Measurements from ENCODE around the gene KY. TPM values are rescaled to one million over a fixed set of nuclear protein-coding genes. Genes with fewer than 3 reads are reported as not detected.

The KY gene
- polyA plus RNA-seq, 4 donors = 0.61 to 1.5 (median 1.1) TPM

DNA sequence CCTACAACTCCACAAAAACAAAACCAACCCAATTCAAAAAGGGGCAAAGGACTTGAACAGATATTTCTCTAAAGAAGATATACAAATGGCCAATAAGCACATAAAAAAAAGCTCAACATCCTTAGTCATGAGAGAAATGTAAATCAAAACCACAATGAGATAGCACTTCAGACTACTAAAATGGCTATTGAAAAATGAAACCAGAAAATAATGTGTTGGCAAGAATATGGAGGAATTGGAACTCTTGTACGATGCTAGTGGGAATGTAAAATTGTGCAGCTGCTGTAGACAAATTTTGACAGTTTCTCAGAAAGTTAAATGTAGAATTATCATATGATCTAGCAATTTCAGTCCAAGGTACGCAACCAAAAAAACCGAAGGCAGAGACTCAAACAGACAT, 29.0 kb downstream of the KY start:
- DNase-seq (ENCODE audit: low read depth in 4 of 4, low spot score in 3 of 4) = no peak

DNA sequence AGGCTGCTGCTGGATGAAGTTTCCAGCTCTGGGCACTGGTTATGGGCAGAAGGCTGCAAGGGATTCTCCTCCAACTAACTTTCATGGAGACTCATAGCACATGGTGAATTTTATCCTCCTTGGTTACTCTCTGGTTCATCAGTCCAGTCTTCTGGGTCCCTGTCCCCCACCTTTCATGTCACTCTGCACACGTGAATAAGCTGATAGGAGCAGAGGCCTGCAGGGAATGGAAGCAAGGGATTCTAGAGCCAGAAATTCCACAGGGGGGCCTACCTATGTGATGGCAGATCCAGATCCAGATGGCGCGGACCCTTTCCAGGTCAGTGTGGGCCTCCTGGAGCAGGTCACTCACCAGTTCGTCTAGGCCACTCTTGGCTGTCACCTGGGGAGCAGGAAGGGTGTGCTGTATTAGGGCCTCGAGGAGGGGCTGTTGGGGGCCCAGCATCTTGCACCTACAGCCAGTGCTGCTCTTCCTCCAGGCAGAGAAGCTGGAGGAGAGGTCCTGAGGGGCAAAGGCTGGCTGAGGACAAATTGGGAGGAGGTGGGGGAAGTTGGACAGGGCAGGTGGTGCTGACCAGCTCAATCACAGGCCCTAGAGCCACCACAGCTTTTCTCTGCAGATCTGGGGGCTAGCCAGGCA, 30.2 kb downstream of the KY start:
- no peak for DNase-seq (ENCODE audit: low read depth in 4 of 4, low spot score in 3 of 4)

DNA sequence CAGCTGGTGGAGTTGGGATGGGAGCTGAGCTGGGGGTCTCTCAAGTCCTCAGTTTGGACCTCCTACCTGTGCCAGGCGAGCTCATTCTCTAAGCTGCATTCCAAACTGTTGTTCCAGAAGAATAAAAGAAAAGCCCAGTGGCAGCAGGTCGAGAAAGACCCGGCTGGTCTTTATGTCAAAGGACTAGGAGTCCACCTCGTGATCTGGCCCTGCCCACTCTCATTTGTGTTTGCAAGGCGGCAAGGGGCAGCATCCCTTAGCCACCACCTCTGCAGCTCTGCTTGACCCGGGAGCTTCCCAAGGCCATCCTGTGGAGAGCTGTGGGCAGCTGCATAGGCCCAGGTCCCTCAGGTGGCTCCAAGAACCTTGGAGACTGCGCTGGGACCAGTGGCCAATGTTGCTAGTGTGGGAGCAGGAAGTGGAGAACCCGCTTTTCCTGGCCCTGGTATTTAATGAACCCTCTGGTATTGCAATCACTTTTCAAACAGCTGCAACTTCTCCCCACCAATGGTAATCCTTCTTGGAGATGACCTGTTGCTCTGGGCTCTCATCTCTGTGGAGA, 30.9 kb downstream of the KY start:
- no peak for DNase-seq (ENCODE audit: low read depth in 4 of 4, low spot score in 3 of 4)

DNA sequence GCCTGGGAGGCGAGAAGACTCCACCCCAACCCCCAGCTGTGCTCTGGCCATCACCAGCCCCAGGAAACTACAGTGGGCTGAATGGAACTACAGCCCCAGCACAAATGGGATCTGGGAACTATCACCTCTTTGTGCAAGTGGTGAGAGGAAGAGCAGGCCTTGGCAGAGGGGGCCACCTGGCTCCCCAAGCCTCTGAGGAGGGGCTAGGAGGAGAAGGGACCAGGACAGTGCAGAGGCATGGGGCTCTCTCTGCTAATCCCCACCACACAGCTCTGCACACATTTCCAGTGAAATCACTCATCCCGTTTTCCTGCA, 31.6 kb downstream of the KY start:
- no peak for DNase-seq (ENCODE audit: low read depth in 4 of 4, low spot score in 3 of 4)

DNA sequence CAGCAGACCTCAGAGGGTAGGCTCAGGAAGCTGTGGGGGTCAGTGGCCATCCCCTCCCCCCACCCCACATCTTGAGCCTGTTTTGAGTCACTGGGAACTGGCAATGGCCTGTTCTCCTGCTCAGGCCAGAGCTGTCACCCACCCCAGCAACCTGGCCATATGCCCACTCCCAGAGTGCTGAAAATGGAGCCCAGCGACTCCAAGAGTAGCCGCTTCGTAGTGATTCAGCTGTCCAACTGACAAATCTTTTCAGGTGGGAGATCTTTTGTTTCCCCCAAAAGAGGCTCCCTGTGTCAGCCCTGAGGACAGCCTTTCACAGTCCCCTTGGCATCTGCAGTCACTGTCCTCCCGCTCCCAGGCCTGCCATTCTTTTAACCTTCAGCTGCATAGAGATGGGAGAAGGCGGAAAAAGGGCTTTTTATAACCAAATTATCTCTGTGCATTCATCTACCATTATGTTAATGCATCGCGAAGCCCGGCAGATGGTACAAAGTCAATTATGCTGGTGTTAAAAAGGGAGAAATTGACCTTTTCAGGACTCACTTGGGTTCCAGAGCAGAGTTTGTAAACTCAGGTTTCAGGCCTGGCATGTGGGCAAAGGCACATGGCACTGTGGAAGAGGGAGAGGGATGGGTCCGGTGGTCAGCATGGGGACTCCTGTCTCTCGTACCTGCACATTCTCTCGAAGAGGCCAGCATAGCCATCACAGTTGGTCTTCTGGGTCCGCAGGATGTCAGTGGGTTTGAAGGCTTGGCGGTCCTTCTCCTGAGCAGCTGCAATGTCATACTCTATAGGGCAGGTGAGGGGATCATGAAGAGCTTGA, 32.1 kb downstream of the KY start:
- DNase-seq (ENCODE audit: low read depth in 4 of 4, low spot score in 3 of 4) = no peak

DNA sequence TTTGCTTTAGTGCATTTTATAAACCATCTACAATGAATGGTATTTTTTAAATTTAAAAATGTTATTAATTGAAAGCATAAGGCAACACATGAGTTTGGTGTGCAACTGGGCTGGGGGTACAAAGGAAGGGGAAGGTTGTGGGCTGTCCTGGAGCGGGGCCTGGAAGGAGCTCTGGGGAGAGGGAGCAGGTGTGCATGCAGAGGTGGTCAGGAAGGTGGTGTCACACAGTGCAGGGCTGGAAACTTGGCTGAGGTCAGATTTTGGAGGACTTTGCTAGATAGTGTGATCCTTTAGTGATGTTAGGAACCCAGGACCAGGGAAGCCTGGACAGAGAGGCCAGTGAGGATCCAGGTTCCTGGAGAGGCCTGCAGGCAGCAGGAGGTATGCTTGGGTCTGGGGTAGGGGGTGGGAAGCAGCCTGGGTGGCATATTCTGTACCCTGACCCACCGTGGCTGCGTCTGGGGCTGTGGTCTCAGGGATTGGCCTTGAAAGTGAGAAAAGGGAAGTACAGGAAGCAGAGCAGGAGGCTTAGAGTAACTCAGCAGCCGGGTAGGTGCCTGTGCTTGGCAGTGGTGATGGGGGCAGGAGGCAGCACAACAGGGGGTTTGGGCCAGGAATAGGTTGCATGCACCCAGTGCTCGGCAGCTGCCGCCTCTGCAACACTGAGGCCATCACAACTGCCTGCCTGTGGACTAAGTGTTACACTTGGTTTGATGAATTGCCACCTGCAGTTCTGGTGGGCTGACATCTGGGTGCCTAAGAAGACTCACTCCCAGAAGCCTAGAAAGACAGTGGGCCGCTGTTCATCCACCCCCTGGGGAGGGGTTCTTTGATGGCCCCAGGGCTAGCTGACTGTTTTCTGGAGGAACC, 33.0 kb downstream of the KY start:
- DNase-seq (ENCODE audit: low read depth in 4 of 4, low spot score in 3 of 4) = no peak

DNA sequence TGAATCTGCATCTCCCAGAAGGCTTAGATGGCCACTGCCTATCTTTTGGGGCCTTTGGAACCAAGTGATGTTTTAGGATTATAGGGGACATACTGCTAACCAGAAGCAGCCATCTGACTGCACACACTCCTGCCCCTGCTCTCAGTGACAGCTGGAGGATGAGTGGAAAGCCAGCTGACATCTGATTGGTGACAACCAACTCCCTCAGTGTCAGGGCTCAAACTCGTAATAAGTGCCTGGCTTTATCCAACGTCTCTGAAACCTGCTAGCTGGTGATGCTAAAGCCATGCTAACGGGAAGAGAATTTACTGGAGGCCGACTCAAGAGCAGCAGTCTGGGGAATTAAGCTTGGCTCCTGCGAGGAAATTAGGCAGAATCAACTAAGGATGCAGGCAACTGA, 35.1 kb downstream of the KY start:
- DNase-seq (ENCODE audit: low read depth in 4 of 4, low spot score in 3 of 4) = no peak

DNA sequence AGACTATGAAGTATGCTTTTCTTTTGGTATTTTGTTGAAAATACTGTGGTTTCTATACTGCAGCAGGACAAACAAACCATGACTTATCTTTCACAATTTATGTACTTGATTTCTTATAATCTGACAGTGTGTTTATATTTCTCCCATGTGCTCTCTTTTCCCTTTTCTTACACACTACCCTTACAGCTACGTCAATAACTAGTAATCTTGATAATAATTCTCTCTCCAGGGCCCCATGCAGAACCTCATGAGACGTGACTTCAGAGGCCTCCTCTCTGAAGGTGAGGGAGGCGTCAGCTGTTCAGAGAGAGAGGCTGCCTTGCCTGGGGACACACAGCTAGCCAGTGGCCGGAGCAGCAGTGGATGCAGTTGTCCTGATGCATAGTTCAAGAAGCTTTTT, 35.9 kb downstream of the KY start:
- no peak for DNase-seq (ENCODE audit: low read depth in 4 of 4, low spot score in 3 of 4)

DNA sequence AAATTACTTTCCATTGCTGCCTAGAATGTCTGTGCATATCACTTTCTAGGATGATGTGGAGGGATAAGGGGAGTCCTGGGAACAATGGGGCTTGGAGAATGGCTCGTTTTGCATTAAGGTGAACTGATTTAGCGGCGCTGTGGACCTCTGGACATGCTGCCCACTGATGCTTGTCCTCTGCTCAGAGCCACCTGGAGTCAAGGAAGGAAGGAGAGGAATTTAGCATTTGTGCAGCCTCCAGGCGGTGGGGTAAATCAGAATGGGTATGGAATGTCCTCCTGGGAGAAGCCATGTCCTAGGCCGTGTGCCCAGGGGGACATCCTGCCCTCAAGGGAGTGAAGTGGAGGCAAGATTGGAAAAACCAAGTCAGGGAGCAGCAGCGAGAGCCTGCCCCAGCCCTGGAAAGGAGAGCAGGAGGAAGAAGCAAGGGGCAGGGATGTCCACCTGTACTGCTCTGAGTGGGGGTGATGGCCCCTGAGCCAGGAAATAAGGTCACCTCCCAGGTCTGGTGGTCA, 37.8 kb downstream of the KY start:
- DNase-seq (ENCODE audit: low read depth in 4 of 4, low spot score in 3 of 4) = no peak

DNA sequence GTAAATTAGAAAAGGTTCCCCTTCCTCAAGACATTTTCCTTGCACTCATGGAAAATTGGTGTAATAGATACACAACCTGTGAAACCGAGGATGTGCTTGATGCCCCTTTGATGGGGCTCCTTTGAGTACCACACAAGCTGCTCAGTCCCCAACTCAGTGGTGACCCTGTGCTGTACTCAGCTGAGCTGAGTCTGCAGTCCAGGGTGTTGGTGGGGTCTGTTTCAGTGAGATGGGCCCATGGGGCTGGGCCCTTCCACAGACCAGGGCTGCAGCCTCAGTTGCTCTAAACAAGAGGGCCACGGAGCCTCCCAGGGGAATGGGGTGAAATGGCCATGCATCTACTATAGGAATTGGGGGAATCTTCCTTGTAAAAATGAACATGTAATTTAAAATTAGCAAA, 39.3 kb downstream of the KY start:
- DNase-seq (ENCODE audit: low read depth in 4 of 4, low spot score in 3 of 4) = no peak

DNA sequence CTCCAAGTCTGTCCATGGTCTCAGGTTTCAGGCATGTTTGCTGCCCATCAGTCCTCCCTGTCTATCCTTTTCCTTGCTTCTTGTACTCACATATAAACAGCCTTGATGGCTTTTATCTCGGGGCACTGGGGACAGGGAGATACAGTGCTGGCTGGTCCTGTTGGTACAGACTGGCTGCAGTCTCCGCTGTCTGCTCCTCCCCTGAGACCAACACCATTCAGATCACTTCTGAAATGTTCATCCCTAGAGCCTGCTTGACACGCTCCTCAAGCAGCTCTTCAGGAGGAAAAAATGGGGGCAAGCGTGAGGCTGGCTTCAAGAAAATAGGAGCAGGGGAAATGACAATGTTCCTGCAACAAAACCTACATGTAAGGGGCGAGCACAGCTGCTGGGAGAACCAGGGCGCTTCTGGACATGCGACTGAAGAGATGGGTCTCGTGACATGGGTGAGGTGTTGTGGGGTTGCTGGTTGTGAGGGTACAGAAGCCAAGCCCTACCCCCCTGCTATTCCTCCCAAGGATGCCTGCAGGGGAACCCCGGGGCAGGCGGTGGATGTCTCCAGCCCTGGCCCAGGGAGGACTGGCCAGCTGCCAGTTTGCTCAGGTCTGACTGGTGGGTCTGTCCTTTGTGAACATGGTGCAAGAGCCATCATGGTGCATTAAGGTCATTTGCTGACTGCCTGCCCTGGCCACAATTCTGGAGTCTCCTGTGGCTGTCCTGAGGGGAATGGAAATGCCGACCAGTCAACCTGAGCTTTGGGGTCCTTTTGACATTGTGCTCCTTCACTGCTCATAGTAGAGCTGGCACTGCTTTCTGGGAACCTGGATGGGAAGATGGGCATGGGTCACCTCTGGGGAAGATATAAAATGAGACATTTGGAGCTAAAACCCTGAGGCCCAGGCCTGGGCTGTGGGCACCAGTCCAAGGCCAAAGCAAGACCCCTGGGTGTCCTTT, 40.1 kb downstream of the KY start:
- DNase-seq (ENCODE audit: low read depth in 4 of 4, low spot score in 3 of 4) = no peak

DNA sequence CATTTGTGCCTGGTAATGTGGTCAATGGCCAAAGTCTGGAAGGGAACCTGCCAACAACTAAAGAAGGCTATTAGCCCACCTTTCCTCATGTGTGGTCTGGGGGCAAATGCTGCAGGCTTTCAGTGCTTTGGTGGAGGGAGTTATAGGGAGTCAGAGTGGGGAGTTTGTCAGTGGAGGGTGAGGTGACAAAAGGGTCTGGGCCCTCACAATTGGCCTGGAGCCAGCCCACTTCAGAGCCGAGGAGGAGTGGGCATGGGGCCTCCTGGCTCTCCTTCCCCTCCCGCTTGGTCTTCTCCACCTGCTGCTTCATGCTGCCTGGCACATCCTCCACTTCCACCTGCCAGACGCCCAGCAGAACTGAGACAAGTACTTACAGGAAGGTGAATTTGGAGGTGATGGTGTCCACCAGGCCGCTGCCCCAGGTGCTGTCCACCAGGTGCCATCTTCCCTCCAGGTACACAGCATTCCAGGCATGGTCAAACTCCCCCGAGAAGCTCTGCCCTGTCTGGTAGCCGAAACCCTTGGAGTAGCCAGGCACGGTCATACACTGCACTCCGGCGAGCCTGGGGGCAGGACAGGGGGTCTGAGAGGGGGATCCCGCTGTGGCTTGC, 40.9 kb downstream of the KY start:
- DNase-seq (ENCODE audit: low read depth in 4 of 4, low spot score in 3 of 4) = no peak

DNA sequence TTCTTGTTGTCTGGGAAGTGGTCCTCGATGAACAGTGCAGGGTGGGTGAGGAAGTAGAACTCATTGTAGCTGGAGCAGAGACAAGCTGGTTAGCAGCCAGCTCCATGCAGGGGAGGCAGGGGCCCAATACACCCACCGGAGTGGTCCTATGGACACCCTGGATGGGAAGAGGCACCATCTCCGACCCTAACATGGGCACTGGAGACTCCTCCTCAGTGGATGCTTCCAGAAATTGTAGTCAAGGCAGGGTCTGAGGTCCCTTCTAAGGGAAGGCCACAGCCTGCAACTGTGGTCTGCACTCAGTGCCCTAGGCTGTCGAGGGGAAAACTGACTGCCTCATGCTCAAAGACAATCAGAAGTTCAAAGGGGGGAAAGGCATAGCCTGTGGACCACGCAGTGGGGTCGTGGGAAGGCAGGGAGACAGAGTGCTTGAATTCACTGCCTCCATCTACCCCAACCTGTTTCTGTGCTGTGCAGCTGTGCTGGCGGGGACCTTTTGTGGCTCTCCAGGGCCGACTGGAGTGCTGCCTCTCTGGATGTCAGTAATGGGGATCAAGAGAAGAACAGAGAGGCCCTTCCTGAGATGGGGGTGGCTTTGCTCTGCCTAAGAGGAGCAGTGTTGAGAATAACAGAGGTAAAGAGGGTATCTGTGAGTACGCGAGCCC, 41.9 kb downstream of the KY start:
- DNase-seq (ENCODE audit: low read depth in 4 of 4, low spot score in 3 of 4) = no peak

DNA sequence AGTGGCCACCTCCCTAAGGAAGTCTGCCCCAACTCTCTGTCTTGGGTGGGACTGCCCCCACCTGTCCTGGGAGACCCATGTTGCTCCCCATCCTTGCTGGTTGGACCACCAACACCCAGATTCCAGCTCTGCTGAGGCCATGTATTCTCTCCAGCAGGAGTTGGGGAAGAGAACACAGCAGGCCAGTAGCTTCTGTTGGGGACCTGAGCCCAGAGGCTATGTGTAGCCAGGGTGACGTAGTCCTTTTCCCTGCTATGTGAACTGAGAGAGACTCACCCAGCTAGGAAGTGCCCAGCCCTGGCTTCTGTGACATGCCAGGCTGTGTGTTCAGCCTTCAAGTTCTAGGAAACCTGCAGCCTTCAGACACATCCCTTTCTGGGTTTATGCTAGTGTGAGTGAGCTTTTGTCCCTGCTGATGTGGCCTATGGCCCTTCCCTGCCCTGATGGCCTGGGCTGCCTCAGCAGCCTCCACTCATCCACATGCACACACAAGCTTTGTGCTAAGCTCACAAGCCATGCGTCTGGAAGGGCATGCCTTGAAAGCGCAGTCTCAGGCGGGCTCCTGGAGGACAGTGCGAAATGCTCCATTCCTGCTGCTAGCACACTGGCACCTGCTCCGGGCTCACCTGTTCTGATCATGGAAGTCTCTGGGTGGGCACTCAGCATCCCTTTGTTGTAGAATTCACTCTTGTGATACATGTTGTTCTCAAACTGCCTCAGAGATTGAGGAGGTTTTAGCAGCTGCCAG, 42.6 kb downstream of the KY start:
- no peak for DNase-seq (ENCODE audit: low read depth in 4 of 4, low spot score in 3 of 4)

DNA sequence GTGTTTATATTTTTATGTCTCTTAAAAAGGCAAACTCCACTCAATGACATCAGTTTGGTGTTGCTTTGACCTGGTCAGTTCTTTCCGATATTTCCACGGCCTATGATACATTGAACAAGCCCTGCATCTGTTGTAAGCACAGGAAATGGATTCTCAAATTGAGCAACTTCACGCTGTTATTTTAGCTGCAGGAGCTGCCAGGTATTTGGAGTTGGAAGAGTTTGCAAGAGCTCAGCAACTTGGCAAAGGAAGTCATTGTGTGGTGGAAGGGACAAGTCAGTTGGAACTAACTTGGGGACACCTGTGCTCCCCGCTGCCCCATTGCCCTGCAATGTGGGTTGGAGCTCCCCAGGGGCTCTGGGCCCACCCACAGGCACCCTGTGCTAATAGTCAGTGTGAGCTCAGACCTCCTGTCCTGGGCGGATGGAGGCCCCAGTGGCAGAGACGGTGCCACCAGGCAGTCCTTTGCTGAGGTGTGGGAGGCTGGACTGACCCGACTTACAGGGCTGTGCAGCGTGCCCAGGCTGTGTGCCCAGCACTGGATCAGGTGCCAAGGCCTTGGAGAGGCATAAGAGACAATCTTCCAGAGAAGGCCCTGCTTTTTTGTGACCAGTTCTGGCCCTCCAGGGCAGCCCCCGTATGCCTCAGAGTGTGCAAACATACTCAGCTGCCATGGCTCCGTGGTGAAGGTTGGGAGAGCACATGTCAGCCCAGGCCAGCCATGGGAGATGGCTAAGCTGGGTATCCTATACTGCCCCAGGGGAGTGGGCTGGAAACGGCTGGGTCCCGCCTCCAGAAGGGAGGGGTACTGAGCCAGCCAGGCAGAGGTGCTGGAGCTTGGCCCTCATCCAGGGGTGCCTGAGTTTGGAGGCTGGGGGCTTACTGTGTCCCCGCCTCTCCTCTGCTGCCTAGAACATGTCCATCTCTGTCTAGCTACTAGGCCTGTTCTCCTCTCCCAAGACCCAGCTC, 43.5 kb downstream of the KY start:
- no peak for DNase-seq (ENCODE audit: low read depth in 4 of 4, low spot score in 3 of 4)

DNA sequence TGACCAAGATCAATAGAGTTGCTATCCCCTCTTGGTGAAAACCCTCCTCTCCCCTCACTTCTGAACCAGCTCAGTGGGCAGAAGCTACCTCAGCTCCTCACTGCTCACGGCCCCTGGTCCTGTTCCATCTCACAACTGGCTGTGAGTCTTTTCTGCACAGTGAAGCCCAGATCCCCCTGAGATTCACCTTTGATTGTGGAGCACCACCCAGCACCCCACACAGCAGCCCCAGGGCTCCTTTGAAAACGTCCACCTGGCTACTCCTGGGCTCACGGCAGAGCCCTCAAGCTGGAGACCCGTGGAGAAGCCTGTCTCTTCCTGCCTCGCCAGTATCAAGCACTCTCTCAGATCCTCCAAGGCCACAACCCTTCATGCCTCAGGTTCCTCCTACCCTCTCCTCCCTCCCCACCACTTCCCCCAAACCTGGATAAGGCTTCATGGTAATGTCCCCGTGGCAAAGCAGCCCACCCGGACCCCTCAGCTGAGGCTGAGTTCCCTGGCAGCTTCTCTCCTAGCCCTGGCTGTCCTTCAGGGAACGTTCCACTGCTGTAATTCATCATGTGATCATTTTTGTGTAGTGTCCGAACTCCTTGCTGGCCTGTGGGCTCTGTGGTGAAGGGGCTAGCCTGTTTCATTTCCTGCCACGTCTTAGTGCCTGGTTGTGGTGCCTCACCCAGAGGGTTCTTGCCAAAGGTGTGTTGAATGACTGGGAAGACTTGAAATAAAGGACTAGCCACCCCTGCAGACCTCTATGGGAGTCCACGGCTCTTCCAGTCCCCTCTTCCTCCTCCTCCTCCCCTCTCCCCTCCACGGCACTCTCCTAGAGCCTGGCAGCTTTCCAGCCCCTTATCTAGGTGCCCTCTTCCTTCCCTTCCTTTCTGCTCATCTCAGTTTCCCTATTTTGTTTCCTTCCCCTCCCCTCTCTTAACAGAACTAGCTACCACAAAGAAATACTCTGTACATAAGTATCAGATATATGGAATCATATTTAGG, 44.5 kb downstream of the KY start:
- no peak for DNase-seq (ENCODE audit: low read depth in 4 of 4, low spot score in 3 of 4)

Measured in left renal pelvis (tissue), 4 donors.